Measurements from ENCODE around the gene ENG. TPM values are rescaled to one million over a fixed set of nuclear protein-coding genes. Genes with fewer than 3 reads are reported as not detected.

The ENG gene
- total and polyA plus RNA-seq, 2 experiments from 2014 or later: 1.4 to 2.6 TPM

DNA sequence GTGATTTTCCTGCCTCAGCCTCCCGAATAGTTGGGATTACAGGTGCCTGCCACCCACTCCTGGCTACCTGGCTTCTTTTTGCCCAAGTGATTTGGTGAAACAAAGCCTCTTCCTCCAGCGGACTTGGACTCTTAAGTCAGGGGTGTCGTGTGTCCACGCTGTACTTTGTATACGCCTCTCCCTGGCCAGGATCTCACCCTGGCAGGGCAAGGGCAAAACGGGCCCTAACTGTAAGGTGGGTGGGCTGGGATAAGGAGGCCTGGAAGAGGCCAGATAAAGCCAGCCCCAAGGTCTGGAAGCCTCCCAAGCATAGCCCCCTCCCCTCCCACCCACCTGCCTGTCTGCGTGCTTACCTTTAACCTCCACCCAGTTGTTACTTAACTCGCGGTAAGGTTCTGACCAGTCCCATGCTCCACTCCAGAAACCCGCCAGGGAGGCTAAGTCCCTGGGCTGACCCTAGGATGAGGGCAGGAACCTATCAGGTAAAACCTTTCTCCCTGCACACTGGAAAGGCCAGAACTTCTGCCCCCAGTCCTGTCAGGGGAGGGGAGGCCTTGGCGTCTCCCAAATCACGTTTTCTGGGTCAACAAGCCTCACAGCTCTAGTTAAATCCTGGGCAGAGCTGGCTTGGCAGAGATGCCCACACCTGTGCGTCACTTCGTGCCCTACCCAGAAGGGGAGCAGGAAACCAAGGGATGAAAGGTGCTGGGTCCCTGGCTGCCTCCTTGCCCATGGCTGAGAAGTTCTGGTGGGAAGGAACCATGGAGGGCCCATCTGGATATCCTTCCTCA, 60.3 kb downstream of the ENG start:
- Histone ChIP-seq H3K4me3 (no peak overlapping the region), H3K27me3 (ENCODE audit: insufficient read depth) (no peaks in the 10 kb centered on the region), H3K4me1 (ENCODE audit: insufficient read depth) (no peaks in the 10 kb centered on the region), H3K9me2 (ENCODE audit: insufficient read depth) (no peaks in the 10 kb centered on the region), H3K36me3 (ENCODE audit: insufficient read depth) (peaks cover 32% of the 10 kb centered on the region), H3F3A (replicated peaks; ENCODE audit: low read depth) (peaks cover 42% of the 10 kb centered on the region), H3K4me2 (no peak overlapping the region), H3K27ac (ENCODE audit: low read depth) (0 out of 2 replicates have a peak overlapping the region, but pooled peaks have one; percentile 50), H2AFZ (no peak overlapping the region), H3K79me2 (replicated peaks; ENCODE audit: insufficient read depth) (peaks cover 5% of the 10 kb centered on the region), H4K20me1 (replicated peaks; ENCODE audit: insufficient read depth) (peaks cover 19% of the 10 kb centered on the region)
- Mint-ChIP-seq H3K27me3 (ENCODE audit: insufficient read depth, low read depth, poor library complexity) (peaks cover 15% of the 10 kb centered on the region), H3K4me3 (no peak overlapping the region), H3K9me3 (no peaks in the 10 kb centered on the region), H3K4me1 (peaks cover 5% of the 10 kb centered on the region), H3K27ac (peak overlapping the region; percentile 84; the same call in 1 of the 2 replicates), H3K36me3 (ENCODE audit: low read depth) (peaks cover 35% of the 10 kb centered on the region)
- DNase-seq (ENCODE audit: low spot score) (no peak), ATAC-seq (peak; percentile 23)
- no peak for TF ChIP-seq CTCF (conservative IDR thresholded peaks at IDR 0.05; ENCODE audit: low read depth in 2 of 2)
- TF ChIP-seq STAT1 (IDR thresholded peaks at IDR 0.05; ENCODE audit: unreplicated experiment): no peak
- TF ChIP-seq ZNF114 (CRISPR knock-in tag; IDR thresholded peaks at IDR 0.05): no peak

DNA sequence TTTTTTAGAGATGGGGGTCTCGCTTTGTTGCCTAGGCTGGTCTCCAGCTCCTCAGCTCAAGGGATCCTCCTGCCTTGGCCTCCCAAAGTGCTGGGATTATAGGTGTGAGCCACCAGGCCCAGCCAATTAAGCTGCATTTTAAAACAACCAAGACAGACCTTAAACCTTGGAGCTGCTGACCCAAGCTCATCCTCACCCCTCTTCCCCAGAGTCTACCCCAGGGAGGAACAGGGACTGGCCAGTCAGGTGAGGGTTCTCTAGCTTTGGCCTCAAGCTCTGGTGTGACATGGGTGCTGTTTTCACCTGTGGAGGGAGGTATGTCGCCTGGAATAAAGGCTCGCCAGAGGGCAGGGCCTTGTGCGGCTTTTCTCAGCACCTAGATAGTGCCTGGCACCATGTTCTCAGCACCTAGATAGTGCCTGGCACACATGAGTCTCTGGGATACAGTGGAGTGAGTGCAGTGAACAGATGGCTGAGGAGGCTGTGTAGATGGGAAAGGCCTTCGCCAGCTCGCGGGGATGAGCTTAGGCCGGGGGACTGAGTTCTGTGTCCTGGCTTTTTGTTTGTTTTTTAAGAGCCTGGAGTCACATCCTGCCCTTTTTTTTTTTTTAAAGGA, 61.3 kb downstream of the ENG start:
- H3F3A ChIP-seq (replicated peaks; ENCODE audit: low read depth): peaks cover 42% of the 10 kb centered on the region
- no peak overlapping the region for H3K4me3 ChIP-seq
- H3K27me3 Mint-ChIP-seq (ENCODE audit: insufficient read depth, low read depth, poor library complexity): peaks cover 11% of the 10 kb centered on the region
- H3K79me2 ChIP-seq (replicated peaks; ENCODE audit: insufficient read depth): peaks cover 15% of the 10 kb centered on the region
- no peaks in the 10 kb centered on the region for H3K27me3 ChIP-seq (ENCODE audit: insufficient read depth)
- peak overlapping the region; percentile 72 for H3K27ac ChIP-seq (ENCODE audit: low read depth)
- H3K9me2 ChIP-seq (ENCODE audit: insufficient read depth): no peaks in the 10 kb centered on the region
- peaks cover 5% of the 10 kb centered on the region for H3K4me1 Mint-ChIP-seq
- no peak overlapping the region for H3K4me3 Mint-ChIP-seq
- H3K36me3 Mint-ChIP-seq (ENCODE audit: low read depth): peaks cover 45% of the 10 kb centered on the region
- ATAC-seq (peak; percentile 9; the same call in 1 of the 3 replicates), DNase-seq (ENCODE audit: low spot score) (no peak)
- no peaks in the 10 kb centered on the region for H3K4me1 ChIP-seq (ENCODE audit: insufficient read depth)
- H3K27ac Mint-ChIP-seq: peak overlapping the region; percentile 89; the same call in 1 of the 2 replicates
- H4K20me1 ChIP-seq (replicated peaks; ENCODE audit: insufficient read depth): peaks cover 19% of the 10 kb centered on the region
- peak; percentile 42 for TF ChIP-seq POLR2AphosphoS5 (IDR thresholded peaks at IDR 0.05; ENCODE audit: low read depth)
- no peak for TF ChIP-seq ZNF331 (CRISPR knock-in tag; IDR thresholded peaks at IDR 0.05; ENCODE audit: low read depth)
- H2AFZ ChIP-seq: no peak overlapping the region
- no peaks in the 10 kb centered on the region for H3K9me3 Mint-ChIP-seq
- peaks cover 42% of the 10 kb centered on the region for H3K36me3 ChIP-seq (ENCODE audit: insufficient read depth)
- H3K4me2 ChIP-seq: no peak overlapping the region

GRCh38 chr9:127792417-127793031, 61.9 kb downstream of the ENG start:
- DNase-seq (ENCODE audit: low spot score): no peak
- H3K27me3 Mint-ChIP-seq (ENCODE audit: insufficient read depth, low read depth, poor library complexity): peaks cover 11% of the 10 kb centered on the region
- peaks cover 49% of the 10 kb centered on the region for H3F3A ChIP-seq (replicated peaks; ENCODE audit: low read depth)
- peak overlapping the region; percentile 83 for H3K27ac Mint-ChIP-seq
- H3K4me1 ChIP-seq (ENCODE audit: insufficient read depth): peaks cover 3% of the 10 kb centered on the region; the same call in 1 of the 2 replicates
- no peak for ATAC-seq
- H3K9me2 ChIP-seq (ENCODE audit: insufficient read depth): no peaks in the 10 kb centered on the region
- no peak overlapping the region for H3K4me3 ChIP-seq
- H3K4me2 ChIP-seq: no peak overlapping the region
- H3K9me3 Mint-ChIP-seq: no peaks in the 10 kb centered on the region
- H3K27ac ChIP-seq (ENCODE audit: low read depth): peak overlapping the region; percentile 26; the same call in 1 of the 2 replicates
- peaks cover 49% of the 10 kb centered on the region for H3K36me3 ChIP-seq (ENCODE audit: insufficient read depth)
- no peak for TF ChIP-seq EZH2 (IDR thresholded peaks at IDR 0.05; ENCODE audit: low read depth, unreplicated experiment)
- TF ChIP-seq STAT1 (IDR thresholded peaks at IDR 0.05; ENCODE audit: unreplicated experiment): no peak
- TF ChIP-seq CTCF (conservative IDR thresholded peaks at IDR 0.05; ENCODE audit: low read depth in 2 of 2): no peak
- no peak for TF ChIP-seq CREB1 (CRISPR knock-in tag; IDR thresholded peaks at IDR 0.05; ENCODE audit: low read depth)
- no peak overlapping the region for H3K4me3 Mint-ChIP-seq
- H3K4me1 Mint-ChIP-seq: peaks cover 5% of the 10 kb centered on the region
- no peaks in the 10 kb centered on the region for H3K27me3 ChIP-seq (ENCODE audit: insufficient read depth)
- peaks cover 52% of the 10 kb centered on the region for H3K36me3 Mint-ChIP-seq (ENCODE audit: low read depth)
- H3K79me2 ChIP-seq (replicated peaks; ENCODE audit: insufficient read depth): peaks cover 22% of the 10 kb centered on the region
- peaks cover 22% of the 10 kb centered on the region for H4K20me1 ChIP-seq (replicated peaks; ENCODE audit: insufficient read depth)
- H2AFZ ChIP-seq: no peak overlapping the region

Data from GM23338 (cell line).